Transverse colon (tissue), 4 donors: ENCODE measurements around the gene DIP2B. TPM values are rescaled to one million over a fixed set of nuclear protein-coding genes. Genes with fewer than 3 reads are reported as not detected.

Experiments
- DNase-seq: peaks from one replicate; pipeline ENCODE4 v3.0.0-alpha.2; 2019
- H3K27ac ChIP-seq, 4 donors: fragments of 200-600 bp; sonication (generic); 2 replicates each; pipeline ENCODE4 v1.5.1; 2016 to 2018; ENCODE audit warnings: inconsistent platforms in 4 of 4
- H3K27me3 ChIP-seq: fragments of 200-600 bp; sonication (generic); 2 replicates; pipeline ENCODE4 v1.5.1; 2017; ENCODE audit warnings: inconsistent platforms
- H3K36me3 ChIP-seq, 4 donors: fragments of 200-600 bp; sonication (generic); 2 replicates each; pipeline ENCODE4 v1.5.1; 2017 to 2019; ENCODE audit warnings: inconsistent platforms in 4 of 4
- H3K4me1 ChIP-seq, 4 donors: fragments of 200-600 bp; sonication (generic); 2 replicates each; pipeline ENCODE4 v1.5.1; 2017 to 2020; ENCODE audit warnings: inconsistent platforms in 4 of 4
- H3K4me3 ChIP-seq, 4 donors: fragments of 200-600 bp; sonication (generic); 1 replicate in 1 of 4; 2 replicates in 3 of 4; pipeline versions ENCODE4 v1.5.1 to v1.6.1; 2017 to 2019; ENCODE audit warnings: inconsistent platforms in 4 of 4
- H3K9me3 ChIP-seq, 2 donors: fragments of 200-600 bp; sonication (generic); 2 replicates each; pipeline ENCODE4 v1.5.1; 2017 to 2019; ENCODE audit warnings: inconsistent platforms in 2 of 2
- EP300 ChIP-seq: sonication (generic); formaldehyde crosslinking; IDR thresholded peaks from one replicate; pipeline ENCODE4 v1.6.1; 2017; ENCODE audit warnings: antibody characterized with exemption, low read depth
- POLR2A ChIP-seq: fragments of 450-650 bp; IDR thresholded peaks from one replicate; pipeline ENCODE4 v1.6.1; 2016; ENCODE audit warnings: antibody characterized with exemption, mild to moderate bottlenecking, moderate library complexity
- POLR2AphosphoS5 ChIP-seq, 3 donors: sonication (generic); formaldehyde crosslinking; IDR thresholded peaks; one replicate each; pipeline ENCODE4 v1.6.1; 2016; ENCODE audit warnings: antibody characterized with exemption in 3 of 3
- WGBS, 2 donors: methylation state at CpG; one replicate each; pipeline ENCODE4 v1.1.5; 2018; ENCODE audit warnings: low coverage in 1 of 2; 5-methylcytosine and 5-hydroxymethylcytosine counted together
- in situ Hi-C, 4 donors: fragments of 200-750 bp; cut with MboI; loops; one replicate each; pipeline versions ENCODE4 v1.15.0 to v1.15.1; 2017; ENCODE audit warnings: low sequenced_read_pairs in 3 of 4, low pct_ligation_motif_present in 1 of 4, low pct_unique_long_range_greater_than_20kb in 1 of 4
- intact Hi-C: fragments of 100-400 bp; cut with DNase I; formaldehyde crosslinking; loops from one replicate; pipeline ENCODE4 v1.15.1; 2023; ENCODE audit warnings: low total_unique reads
- total RNA-seq, 4 donors: library from RNA; depleted of rRNA; stranded (reverse); fragments of >200 nt; gene quantifications; one replicate each; pipeline ENCODE4 v1.1.0, GENCODE V29; 2016
- TF ChIP-seq, protein P1 (sequence below), 5 experiments: fragments of 200-600 bp in 3 of 5; fragments of 450-650 bp in 2 of 5; sonication (generic) in 3 of 5; IDR thresholded peaks; 1 replicate in 2 of 5; 2 replicates in 3 of 5; pipeline ENCODE4 v1.5.1; 2016 to 2017; ENCODE audit warnings: antibody characterized with exemption in 5 of 5, inconsistent platforms in 3 of 5, mild to moderate bottlenecking in 2 of 5, moderate library complexity in 1 of 5

The DIP2B gene
- total RNA-seq, 4 donors from 2014 or later = 40.0 to 129 (median 57.9) TPM

GRCh38 chr12:50525422-50525821 lies 20.6 kb downstream of the DIP2B start:
- TF ChIP-seq POLR2AphosphoS5 (IDR thresholded peaks at IDR 0.05) (no peak), EP300 (no peak)
- H3K27me3 ChIP-seq = no peaks in the 10 kb centered on the region
- WGBS, 2 donors = 89 to 91% methylated on average over 2 of the region's 2 CpGs
- DNase-seq = no peak
- H3K4me1 ChIP-seq = peaks cover 18 to 71% (median 26%) of the 10 kb centered on the region in 4 donors
- intact Hi-C loops (no loop called here), in situ Hi-C loops (no loop called here)
- H3K27ac ChIP-seq = peak overlapping the region; percentile 51 to 73 (median 66)
- H3K9me3 ChIP-seq = no peaks in the 10 kb centered on the region
- H3K36me3 ChIP-seq = no peaks in the 10 kb centered on the region
- no peak overlapping the region for H3K4me3 ChIP-seq

GRCh38 chr12:50527359-50527726 lies 22.6 kb downstream of the DIP2B start:
- Histone ChIP-seq H3K27ac (peak overlapping the region in 2 of 4 donors; percentile 63 to 73), H3K4me3 (no peak overlapping the region), H3K4me1 (peaks cover 25 to 77% (median 35%) of the 10 kb centered on the region in 4 donors), H3K27me3 (no peaks in the 10 kb centered on the region), H3K36me3 (no peaks in the 10 kb centered on the region), H3K9me3 (no peaks in the 10 kb centered on the region)
- 71 to 82% methylated on average over 4 to 5 of the region's 5 CpGs for WGBS, 2 donors
- no peak for DNase-seq
- intact Hi-C loops (no loop called here), in situ Hi-C loops (no loop called here)
- TF ChIP-seq POLR2AphosphoS5 (IDR thresholded peaks at IDR 0.05) (no peak), POLR2A (no peak), EP300 (no peak)
- TF ChIP-seq, protein P1, sequence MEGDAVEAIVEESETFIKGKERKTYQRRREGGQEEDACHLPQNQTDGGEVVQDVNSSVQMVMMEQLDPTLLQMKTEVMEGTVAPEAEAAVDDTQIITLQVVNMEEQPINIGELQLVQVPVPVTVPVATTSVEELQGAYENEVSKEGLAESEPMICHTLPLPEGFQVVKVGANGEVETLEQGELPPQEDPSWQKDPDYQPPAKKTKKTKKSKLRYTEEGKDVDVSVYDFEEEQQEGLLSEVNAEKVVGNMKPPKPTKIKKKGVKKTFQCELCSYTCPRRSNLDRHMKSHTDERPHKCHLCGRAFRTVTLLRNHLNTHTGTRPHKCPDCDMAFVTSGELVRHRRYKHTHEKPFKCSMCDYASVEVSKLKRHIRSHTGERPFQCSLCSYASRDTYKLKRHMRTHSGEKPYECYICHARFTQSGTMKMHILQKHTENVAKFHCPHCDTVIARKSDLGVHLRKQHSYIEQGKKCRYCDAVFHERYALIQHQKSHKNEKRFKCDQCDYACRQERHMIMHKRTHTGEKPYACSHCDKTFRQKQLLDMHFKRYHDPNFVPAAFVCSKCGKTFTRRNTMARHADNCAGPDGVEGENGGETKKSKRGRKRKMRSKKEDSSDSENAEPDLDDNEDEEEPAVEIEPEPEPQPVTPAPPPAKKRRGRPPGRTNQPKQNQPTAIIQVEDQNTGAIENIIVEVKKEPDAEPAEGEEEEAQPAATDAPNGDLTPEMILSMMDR (IDR thresholded peaks at IDR 0.05) = no peak

DNA sequence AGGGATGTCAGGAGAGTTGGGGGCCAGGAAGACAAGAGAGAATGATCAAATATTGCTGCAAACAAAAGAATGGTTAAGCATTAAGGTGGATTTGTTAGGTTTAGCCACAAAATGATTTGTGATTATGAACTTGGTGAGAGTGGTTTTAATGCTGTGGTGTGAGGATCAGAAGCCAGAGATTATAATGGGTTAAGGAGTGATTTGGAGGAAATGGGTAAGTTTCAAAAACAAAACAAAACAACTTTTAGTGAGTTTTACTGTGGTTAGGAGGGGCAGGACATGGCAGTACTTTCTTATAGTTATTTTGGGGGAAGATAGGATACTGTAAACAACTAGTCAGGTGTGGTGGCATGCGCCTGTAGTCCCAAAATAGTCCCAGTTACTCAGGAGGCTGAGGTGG lies 24.0 kb downstream of the DIP2B start:
- Histone ChIP-seq H3K4me1 (peaks cover 35 to 92% (median 47%) of the 10 kb centered on the region in 4 donors), H3K27me3 (no peaks in the 10 kb centered on the region), H3K27ac (peak overlapping the region in 1 of 4 donors; percentile 6), H3K4me3 (no peak overlapping the region), H3K9me3 (no peaks in the 10 kb centered on the region), H3K36me3 (no peaks in the 10 kb centered on the region)
- no peak for TF ChIP-seq POLR2AphosphoS5 (IDR thresholded peaks at IDR 0.05)
- TF ChIP-seq EP300 = no peak
- TF ChIP-seq, protein P1 (IDR thresholded peaks at IDR 0.05) = no peak
- TF ChIP-seq POLR2A = no peak
- WGBS, 2 donors = 74% methylated on average over 1 of the region's 1 CpG; no CpG with 5 or more reads in 1 of the 2 donors
- in situ Hi-C loops (no loop called here), intact Hi-C loops (no loop called here)
- no peak for DNase-seq

DNA sequence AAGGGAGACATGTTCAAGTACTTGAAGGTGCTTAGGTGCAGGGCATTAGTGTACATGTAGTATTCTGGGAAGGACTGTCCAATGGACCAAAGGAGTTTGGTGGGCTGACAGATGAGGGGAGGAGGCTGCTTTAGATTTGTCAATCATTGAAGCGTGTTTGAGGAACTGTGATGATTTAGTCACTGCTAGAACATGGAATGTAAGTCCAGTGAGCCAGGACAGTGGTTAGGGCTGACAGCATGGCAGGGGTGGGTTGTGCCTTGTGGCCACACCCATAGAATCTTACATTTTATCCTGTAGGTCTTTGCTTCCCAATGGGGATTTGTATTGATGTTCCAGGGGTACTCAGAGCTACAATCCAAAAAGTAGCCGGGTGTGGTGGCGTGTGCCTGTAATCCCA lies 24.6 kb downstream of the DIP2B start:
- H3K4me3 ChIP-seq = no peak overlapping the region
- no peak for TF ChIP-seq POLR2AphosphoS5 (IDR thresholded peaks at IDR 0.05)
- TF ChIP-seq, protein P1 (IDR thresholded peaks at IDR 0.05) = no peak
- no peak for TF ChIP-seq EP300
- no peak for TF ChIP-seq POLR2A
- 50 to 99% methylated on average over 1 to 3 of the region's 3 CpGs for WGBS, 2 donors
- no peaks in the 10 kb centered on the region for H3K9me3 ChIP-seq
- no peaks in the 10 kb centered on the region for H3K36me3 ChIP-seq
- DNase-seq = no peak
- H3K27ac ChIP-seq = no peak overlapping the region
- intact Hi-C loops (no loop called here), in situ Hi-C loops (no loop called here)
- H3K27me3 ChIP-seq = no peaks in the 10 kb centered on the region
- H3K4me1 ChIP-seq = peaks cover 37 to 95% (median 52%) of the 10 kb centered on the region in 4 donors

DNA sequence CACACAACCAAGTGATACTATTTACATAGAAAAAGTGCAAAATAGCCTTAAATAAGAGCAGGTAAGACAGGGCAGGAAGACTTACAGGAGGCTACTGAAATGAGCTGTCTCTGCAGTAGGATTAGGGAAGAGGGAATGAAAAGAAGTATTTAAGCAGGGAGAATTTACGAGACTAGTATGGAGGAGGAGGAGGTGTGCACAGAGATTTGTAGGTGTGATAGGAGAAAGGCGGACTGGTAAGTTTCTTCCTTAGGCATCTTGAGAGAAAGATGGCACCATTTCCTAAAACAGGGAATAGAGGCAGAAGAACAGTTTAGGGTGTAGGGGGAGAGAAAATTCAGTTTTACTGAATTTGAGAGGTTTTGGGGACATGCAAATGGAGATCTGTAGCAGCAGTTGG lies 25.7 kb downstream of the DIP2B start:
- Histone ChIP-seq H3K4me3 (no peak overlapping the region), H3K27me3 (no peaks in the 10 kb centered on the region), H3K36me3 (no peaks in the 10 kb centered on the region), H3K4me1 (peaks cover 37 to 97% (median 56%) of the 10 kb centered on the region in 4 donors), H3K9me3 (no peaks in the 10 kb centered on the region), H3K27ac (peak overlapping the region in 2 of 4 donors; percentile 85 to 89)
- WGBS, 2 donors = 85 to 100% methylated on average over 2 of the region's 2 CpGs
- in situ Hi-C loops = no loop called here
- DNase-seq = no peak
- intact Hi-C loops = no loop called here
- no peak for TF ChIP-seq POLR2AphosphoS5 (IDR thresholded peaks at IDR 0.05)
- TF ChIP-seq EP300 = no peak
- TF ChIP-seq, protein P1 (IDR thresholded peaks at IDR 0.05) = no peak
- TF ChIP-seq POLR2A = no peak
